Testis (tissue), 2 donors: ENCODE data around the gene TPRN.

Source experiments
- CTCF ChIP-seq, 3 experiments: fragments of 450-650 bp in 2 of 3; fragments of 200-600 bp in 1 of 3; sonication (generic) in 1 of 3; IDR thresholded peaks; one replicate each; pipeline ENCODE4 v1.5.1; 2016 to 2019; ENCODE audit warnings: antibody characterized with exemption in 3 of 3, mild to moderate bottlenecking in 2 of 3, moderate library complexity in 1 of 3
- POLR2A ChIP-seq: fragments of 450-650 bp; IDR thresholded peaks from one replicate; pipeline ENCODE4 v1.6.1; 2017; ENCODE audit warnings: antibody characterized with exemption, mild to moderate bottlenecking, moderate library complexity

GRCh38 chr9:137183980-137184595 lies 16.5 kb downstream of the TPRN start:
- TF ChIP-seq CTCF (IDR thresholded peaks at IDR 0.05) (no peak), POLR2A (no peak)
